HCT116 (cell line): ENCODE data around the gene SH3TC2. TPM values are rescaled to one million over a fixed set of nuclear protein-coding genes. Genes with fewer than 3 reads are reported as not detected.

Experiments
- ATAC-seq: fragments of 200-7000 bp; cut with Tn5 transposase; 2 replicates; pipeline ENCODE4 v1.9.1; 2020; ENCODE audit warnings: mild to moderate bottlenecking, moderate library complexity
- BruUV-seq: library from RNA; stranded (reverse); fragments of 400-500 nt; replicated peaks from 2 replicates; lab custom pipeline; 2021; lab: Mats Ljungman, UMichigan
- CTCF ChIA-PET: fragments of 300-600 bp; sonication (Branson Sonifier 250); formaldehyde crosslinking; loops from one replicate; lab custom pipeline; 2021; ENCODE audit warnings: antibody characterized with exemption; lab: Charles Lee
- POLR2A ChIA-PET: fragments of 300-600, 350-600 bp; sonication (Branson Sonifier 250); formaldehyde crosslinking; loops from one replicate; lab custom pipeline; 2021; ENCODE audit warnings: antibody characterized with exemption; lab: Charles Lee
- RAD21 ChIA-PET, 2 experiments: fragments of 300-600 bp; sonication (Branson Sonifier 250); formaldehyde crosslinking; loops; one replicate each; lab custom pipeline; 2023; ENCODE audit warnings: low total read pairs in 2 of 2; ENCODE audit not compliant: uncharacterized antibody in 2 of 2, unreplicated experiment in 2 of 2, low non-redundant PET in 1 of 2; lab: Charles Lee
- DNase-seq: peaks from one replicate; pipeline ENCODE4 v3.0.0-alpha.2; 2010; ENCODE audit warnings: low read depth, low spot score
- H2AFZ ChIP-seq: fragments of 200-600 bp; shearing (Covaris generic), sonication (generic); 2 replicates; pipeline ENCODE4 v1.6.1; 2017; ENCODE audit warnings: low read depth, mixed run types, mixed read lengths, antibody characterized with exemption, low read length; ENCODE audit not compliant: poor library complexity, severe bottlenecking
- H3K27ac ChIP-seq: 2 replicates; pipeline ENCODE4 v1.5.1; 2012; ENCODE audit warnings: low read depth, low read length
- H3K27me3 ChIP-seq: fragments of 200-600 bp; sonication (generic); 2 replicates; pipeline ENCODE4 v1.6.1; 2016; ENCODE audit warnings: mixed run types, low read length, mixed read lengths; ENCODE audit not compliant: insufficient read depth
- H3K36me3 ChIP-seq, 2 experiments: fragments of 200-500 bp in 1 of 2; fragments of 200-600 bp in 1 of 2; sonication (Bioruptor generic) in 1 of 2; sonication (generic) in 1 of 2; 2 replicates each; pipeline versions ENCODE4 v1.5.1 to v1.6.1; 2014 to 2016; ENCODE audit warnings: low read length in 2 of 2, inconsistent platforms in 1 of 2, mixed read lengths in 1 of 2, mixed run types in 1 of 2; ENCODE audit not compliant: insufficient read depth in 2 of 2, control insufficient read depth in 1 of 2
- H3K4me1 ChIP-seq, 2 experiments: fragments of 200-600 bp in 1 of 2; sonication (generic) in 1 of 2; 2 replicates each; pipeline versions ENCODE4 v1.5.1 to v1.6.1; 2012 to 2017; ENCODE audit warnings: low read length in 2 of 2, inconsistent platforms in 1 of 2, mild to moderate bottlenecking in 1 of 2, mixed read lengths in 1 of 2, mixed run types in 1 of 2, moderate library complexity in 1 of 2; ENCODE audit not compliant: insufficient read depth in 2 of 2, control insufficient read depth in 1 of 2
- H3K4me2 ChIP-seq: fragments of 200-600 bp; sonication (generic); 2 replicates; pipeline ENCODE4 v1.6.1; 2017; ENCODE audit warnings: mixed run types, low read length, mixed read lengths
- H3K4me3 ChIP-seq, 2 experiments: fragments of 200-600 bp in 1 of 2; sonication (generic) in 1 of 2; replicated peaks in 1 of 2; 2 replicates each; pipeline ENCODE4 v1.5.1; 2011 to 2016; ENCODE audit warnings: low read length in 2 of 2, control low read depth in 1 of 2, low read depth in 1 of 2, mild to moderate bottlenecking in 1 of 2, mixed read lengths in 1 of 2, mixed run types in 1 of 2
- H3K79me2 ChIP-seq: fragments of 200-600 bp; sonication (generic); 2 replicates; pipeline ENCODE4 v1.6.1; 2017; ENCODE audit warnings: mild to moderate bottlenecking, mixed run types, low read length, moderate library complexity, mixed read lengths; ENCODE audit not compliant: insufficient read depth
- H3K9ac ChIP-seq: fragments of 200-600 bp; sonication (generic); 2 replicates; pipeline ENCODE4 v1.6.1; 2016; ENCODE audit warnings: low read length, mixed read lengths
- H3K9me2 ChIP-seq: fragments of 200-600 bp; sonication (generic), shearing (Covaris generic); 2 replicates; pipeline ENCODE4 v1.6.1; 2017; ENCODE audit warnings: mixed run types, mild to moderate bottlenecking, moderate library complexity; ENCODE audit not compliant: insufficient read depth
- H3K9me3 ChIP-seq, 2 experiments: fragments of 200-500 bp in 1 of 2; fragments of 200-600 bp in 1 of 2; sonication (Bioruptor generic) in 1 of 2; sonication (generic) in 1 of 2; 2 replicates each; pipeline ENCODE4 v1.6.1; 2014 to 2017; ENCODE audit warnings: low read length in 2 of 2, mixed read lengths in 2 of 2, inconsistent platforms in 1 of 2, low read depth in 1 of 2, mild to moderate bottlenecking in 1 of 2, mixed run types in 1 of 2, moderate library complexity in 1 of 2; ENCODE audit not compliant: control insufficient read depth in 1 of 2, insufficient read depth in 1 of 2
- H4K20me1 ChIP-seq: fragments of 200-600 bp; sonication (generic), shearing (Covaris generic); 2 replicates; pipeline ENCODE4 v1.6.1; 2017; ENCODE audit warnings: mixed run types, mild to moderate bottlenecking, moderate library complexity; ENCODE audit not compliant: insufficient read depth
- CBX3 ChIP-seq: IDR thresholded peaks from 2 replicates; pipeline ENCODE4 v1.6.1; 2012; ENCODE audit warnings: low read depth
- CEBPB ChIP-seq: IDR thresholded peaks from 2 replicates; pipeline ENCODE4 v1.6.1; 2012; ENCODE audit warnings: low read depth
- EGR1 ChIP-seq: IDR thresholded peaks from 2 replicates; pipeline ENCODE4 v1.6.1; 2012; ENCODE audit warnings: low read depth
- ELF1 ChIP-seq: IDR thresholded peaks from 2 replicates; pipeline ENCODE4 v1.6.1; 2012; ENCODE audit warnings: low read depth, borderline replicate concordance
- EZH2 ChIP-seq: fragments of 200-600 bp; sonication (generic); IDR thresholded peaks from 2 replicates; pipeline ENCODE4 v1.6.1; 2017; ENCODE audit warnings: antibody characterized with exemption, mixed run types
- EZH2phosphoT487 ChIP-seq: fragments of 200-600 bp; IDR thresholded peaks from 2 replicates; pipeline ENCODE4 v1.6.1; 2018; ENCODE audit warnings: antibody characterized with exemption, borderline replicate concordance
- FOSL1 ChIP-seq: IDR thresholded peaks from 2 replicates; pipeline ENCODE4 v1.6.1; 2012; ENCODE audit warnings: low read depth
- POLR2A ChIP-seq: IDR thresholded peaks from 2 replicates; pipeline ENCODE4 v1.7.0; 2011; ENCODE audit warnings: borderline replicate concordance; ENCODE audit not compliant: insufficient read depth, insufficient read length; ENCODE audit errors: extremely low read depth
- POLR2AphosphoS5 ChIP-seq: IDR thresholded peaks from 2 replicates; pipeline ENCODE4 v1.6.1; 2011; ENCODE audit warnings: mild to moderate bottlenecking, low read depth, low read length, moderate library complexity
- RAD21 ChIP-seq: IDR thresholded peaks from 2 replicates; pipeline ENCODE4 v1.6.1; 2012; ENCODE audit warnings: low read depth, mild to moderate bottlenecking
- SIN3A ChIP-seq: IDR thresholded peaks from 2 replicates; pipeline ENCODE4 v1.6.1; 2012; ENCODE audit warnings: low read depth
- SP1 ChIP-seq: IDR thresholded peaks from 2 replicates; pipeline ENCODE4 v1.6.1; 2012; ENCODE audit warnings: low read depth
- intact Hi-C: fragments of 100-400 bp; cut with micrococcal nuclease; formaldehyde crosslinking; loops from 2 replicates; pipeline ENCODE4 v1.10.0; 2022
- total RNA-seq: library from RNA; stranded (reverse); gene quantifications from one replicate; pipeline ENCODE4 v1.2.1, GENCODE V29; 2021; ENCODE audit not compliant: unreplicated experiment
- TF ChIP-seq, protein P1 (sequence below): IDR thresholded peaks from 2 replicates; pipeline ENCODE4 v1.6.1; 2011; ENCODE audit warnings: mild to moderate bottlenecking, low read length, moderate library complexity; ENCODE audit not compliant: insufficient replicate concordance; ENCODE audit errors: extremely low read depth
- TF ChIP-seq, protein P2 (sequence below): IDR thresholded peaks from 2 replicates; pipeline ENCODE4 v1.6.1; 2012; ENCODE audit warnings: low read depth
- TF ChIP-seq, protein P3 (sequence below): IDR thresholded peaks from 2 replicates; pipeline ENCODE4 v1.6.1; 2012
- TF ChIP-seq, protein P4 (sequence below): IDR thresholded peaks from 2 replicates; pipeline ENCODE4 v1.6.1; 2012

The SH3TC2 gene
- total RNA-seq, 1 experiment from 2014 or later, result 12.8 TPM

DNA sequence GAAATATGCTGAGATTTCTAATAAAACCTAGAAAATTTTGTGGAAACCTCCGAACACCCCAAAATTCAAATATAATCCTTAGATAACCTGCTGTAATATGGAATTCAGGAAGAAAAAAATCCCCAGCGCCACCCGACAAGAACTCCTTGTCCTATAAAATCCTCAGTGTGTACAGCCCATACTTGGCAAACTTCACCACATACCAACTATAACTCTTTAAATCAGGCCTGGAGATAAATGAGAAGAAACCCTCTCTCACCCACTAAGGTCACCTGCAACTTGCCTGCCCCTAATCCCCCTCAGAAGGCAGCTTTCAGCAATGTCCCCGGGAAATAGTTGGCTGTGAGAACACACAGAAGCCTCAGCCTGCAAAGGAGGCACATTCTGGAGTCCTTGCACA lies 90.5 kb downstream of the SH3TC2 start (continued):
- TF ChIP-seq, protein P1, sequence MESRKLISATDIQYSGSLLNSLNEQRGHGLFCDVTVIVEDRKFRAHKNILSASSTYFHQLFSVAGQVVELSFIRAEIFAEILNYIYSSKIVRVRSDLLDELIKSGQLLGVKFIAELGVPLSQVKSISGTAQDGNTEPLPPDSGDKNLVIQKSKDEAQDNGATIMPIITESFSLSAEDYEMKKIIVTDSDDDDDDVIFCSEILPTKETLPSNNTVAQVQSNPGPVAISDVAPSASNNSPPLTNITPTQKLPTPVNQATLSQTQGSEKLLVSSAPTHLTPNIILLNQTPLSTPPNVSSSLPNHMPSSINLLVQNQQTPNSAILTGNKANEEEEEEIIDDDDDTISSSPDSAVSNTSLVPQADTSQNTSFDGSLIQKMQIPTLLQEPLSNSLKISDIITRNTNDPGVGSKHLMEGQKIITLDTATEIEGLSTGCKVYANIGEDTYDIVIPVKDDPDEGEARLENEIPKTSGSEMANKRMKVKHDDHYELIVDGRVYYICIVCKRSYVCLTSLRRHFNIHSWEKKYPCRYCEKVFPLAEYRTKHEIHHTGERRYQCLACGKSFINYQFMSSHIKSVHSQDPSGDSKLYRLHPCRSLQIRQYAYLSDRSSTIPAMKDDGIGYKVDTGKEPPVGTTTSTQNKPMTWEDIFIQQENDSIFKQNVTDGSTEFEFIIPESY, result no peak
- TF ChIP-seq SIN3A, result no peak
- TF ChIP-seq, protein P2, sequence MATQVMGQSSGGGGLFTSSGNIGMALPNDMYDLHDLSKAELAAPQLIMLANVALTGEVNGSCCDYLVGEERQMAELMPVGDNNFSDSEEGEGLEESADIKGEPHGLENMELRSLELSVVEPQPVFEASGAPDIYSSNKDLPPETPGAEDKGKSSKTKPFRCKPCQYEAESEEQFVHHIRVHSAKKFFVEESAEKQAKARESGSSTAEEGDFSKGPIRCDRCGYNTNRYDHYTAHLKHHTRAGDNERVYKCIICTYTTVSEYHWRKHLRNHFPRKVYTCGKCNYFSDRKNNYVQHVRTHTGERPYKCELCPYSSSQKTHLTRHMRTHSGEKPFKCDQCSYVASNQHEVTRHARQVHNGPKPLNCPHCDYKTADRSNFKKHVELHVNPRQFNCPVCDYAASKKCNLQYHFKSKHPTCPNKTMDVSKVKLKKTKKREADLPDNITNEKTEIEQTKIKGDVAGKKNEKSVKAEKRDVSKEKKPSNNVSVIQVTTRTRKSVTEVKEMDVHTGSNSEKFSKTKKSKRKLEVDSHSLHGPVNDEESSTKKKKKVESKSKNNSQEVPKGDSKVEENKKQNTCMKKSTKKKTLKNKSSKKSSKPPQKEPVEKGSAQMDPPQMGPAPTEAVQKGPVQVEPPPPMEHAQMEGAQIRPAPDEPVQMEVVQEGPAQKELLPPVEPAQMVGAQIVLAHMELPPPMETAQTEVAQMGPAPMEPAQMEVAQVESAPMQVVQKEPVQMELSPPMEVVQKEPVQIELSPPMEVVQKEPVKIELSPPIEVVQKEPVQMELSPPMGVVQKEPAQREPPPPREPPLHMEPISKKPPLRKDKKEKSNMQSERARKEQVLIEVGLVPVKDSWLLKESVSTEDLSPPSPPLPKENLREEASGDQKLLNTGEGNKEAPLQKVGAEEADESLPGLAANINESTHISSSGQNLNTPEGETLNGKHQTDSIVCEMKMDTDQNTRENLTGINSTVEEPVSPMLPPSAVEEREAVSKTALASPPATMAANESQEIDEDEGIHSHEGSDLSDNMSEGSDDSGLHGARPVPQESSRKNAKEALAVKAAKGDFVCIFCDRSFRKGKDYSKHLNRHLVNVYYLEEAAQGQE, result no peak
- TF ChIP-seq, protein P3, sequence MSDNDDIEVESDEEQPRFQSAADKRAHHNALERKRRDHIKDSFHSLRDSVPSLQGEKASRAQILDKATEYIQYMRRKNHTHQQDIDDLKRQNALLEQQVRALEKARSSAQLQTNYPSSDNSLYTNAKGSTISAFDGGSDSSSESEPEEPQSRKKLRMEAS, result no peak

DNA sequence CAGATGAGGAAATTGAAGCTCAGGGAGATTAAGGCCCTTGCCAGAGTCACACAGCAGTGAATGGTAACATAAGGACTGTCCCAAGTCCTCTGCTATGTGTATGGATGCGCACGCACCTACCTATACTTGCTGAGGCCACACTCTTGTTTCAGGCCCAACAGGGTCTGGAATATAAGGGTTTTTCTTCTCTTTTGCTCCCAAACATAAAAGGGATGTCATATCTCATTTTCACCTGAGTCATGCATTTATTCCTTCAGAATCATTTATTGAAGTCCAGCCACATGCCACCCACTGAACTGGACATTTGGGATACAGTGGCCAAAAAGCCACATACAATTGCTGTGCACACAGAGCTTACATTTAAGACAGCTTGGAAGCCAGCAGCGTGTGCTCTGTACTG lies 92.0 kb downstream of the SH3TC2 start:
- DNase-seq (no peak), ATAC-seq (no peak)
- Histone ChIP-seq H3K4me2 (no peak overlapping the region), H3K9me3 (no peaks in the 10 kb centered on the region), H2AFZ (no peak overlapping the region), H3K9ac (no peak overlapping the region), H3K27me3 (no peaks in the 10 kb centered on the region), H3K27ac (no peak overlapping the region), H3K4me1 (peaks cover 14 to 64% of the 10 kb centered on the region in 2 experiments), H4K20me1 (no peaks in the 10 kb centered on the region), H3K4me3 (no peak overlapping the region), H3K9me2 (no peaks in the 10 kb centered on the region), H3K36me3 (no peaks in the 10 kb centered on the region), H3K79me2 (no peaks in the 10 kb centered on the region)
- intact Hi-C loops, result no loop called here
- CTCF ChIA-PET, result no interaction called here
- POLR2A ChIA-PET, result no interaction called here
- RAD21 ChIA-PET, result interaction anchor here in 1 of 2 experiments (0.5 kb wide), 1 partner anchor 12 kb away, joined by 4 read pairs; no protein-coding TSS in a partner anchor
- no TSS peak for BruUV-seq
- TF ChIP-seq, protein P3, result no peak
- no peak for TF ChIP-seq EGR1
- no peak for TF ChIP-seq POLR2AphosphoS5
- TF ChIP-seq EZH2, result no peak
- no peak for TF ChIP-seq CEBPB
- no peak for TF ChIP-seq EZH2phosphoT487
- TF ChIP-seq RAD21, result no peak
- TF ChIP-seq, protein P1, result no peak
- TF ChIP-seq FOSL1, result no peak
- TF ChIP-seq POLR2A, result no peak
- TF ChIP-seq, protein P4, sequence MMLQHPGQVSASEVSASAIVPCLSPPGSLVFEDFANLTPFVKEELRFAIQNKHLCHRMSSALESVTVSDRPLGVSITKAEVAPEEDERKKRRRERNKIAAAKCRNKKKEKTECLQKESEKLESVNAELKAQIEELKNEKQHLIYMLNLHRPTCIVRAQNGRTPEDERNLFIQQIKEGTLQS, result no peak
- TF ChIP-seq ELF1, result no peak
- no peak for TF ChIP-seq CBX3
- no peak for TF ChIP-seq SP1
